ENCODE results near the gene CYB5B. TPM values are rescaled to one million over a fixed set of nuclear protein-coding genes. Genes with fewer than 3 reads are reported as not detected.

Gene CYB5B
- total RNA-seq, 1 donor from 2014 or later: 83.7 TPM

GRCh38 chr16:69490707-69491324, 66.4 kb downstream of the CYB5B start:
- no peak for ATAC-seq

- ATAC-seq: peak; percentile 58
These were observed 70.6 kb downstream of the CYB5B start for GRCh38 chr16:69494991-69495392.

GRCh38 chr16:69495821-69496220, 71.4 kb downstream of the CYB5B start:
- ATAC-seq: no peak

- ATAC-seq: no peak
These were observed 72.0 kb downstream of the CYB5B start for GRCh38 chr16:69496376-69496775.

- no peak for ATAC-seq
These were observed 72.5 kb downstream of the CYB5B start for GRCh38 chr16:69496896-69497295.

GRCh38 chr16:69497876-69498596, 73.6 kb downstream of the CYB5B start:
- ATAC-seq: no peak

GRCh38 chr16:69498926-69499325, 74.5 kb downstream of the CYB5B start:
- ATAC-seq: no peak

- ATAC-seq: no peak
These were observed 75.3 kb downstream of the CYB5B start for GRCh38 chr16:69499541-69500230.

- no peak for ATAC-seq
These were observed 76.1 kb downstream of the CYB5B start for GRCh38 chr16:69500496-69500895.

- no peak for ATAC-seq
These were observed 77.7 kb downstream of the CYB5B start for GRCh38 chr16:69501956-69502745.

- ATAC-seq: peak; percentile 94
These were observed 78.8 kb downstream of the CYB5B start for GRCh38 chr16:69503244-69503643.

GRCh38 chr16:69508033-69508755, 83.8 kb downstream of the CYB5B start:
- no peak for ATAC-seq

- ATAC-seq: no peak
These were observed 84.7 kb downstream of the CYB5B start for GRCh38 chr16:69509125-69509524.

- no peak for ATAC-seq
These were observed 87.2 kb downstream of the CYB5B start for GRCh38 chr16:69511651-69512050.

GRCh38 chr16:69513180-69513966, 89.0 kb downstream of the CYB5B start:
- peak; percentile 89 for ATAC-seq

GRCh38 chr16:69514356-69514755, 89.9 kb downstream of the CYB5B start:
- ATAC-seq: no peak

Other genes starting within 250 kb of the CYB5B start
- 25.2 TPM for gene SNTB2, start 237.5 kb upstream of the CYB5B start, total RNA-seq
- gene VPS4A, start 113.3 kb upstream of the CYB5B start, total RNA-seq: 21.0 TPM
- gene PDF, start 94.0 kb upstream of the CYB5B start, total RNA-seq: 11.3 TPM
- 18.4 TPM for gene COG8, start 85.1 kb upstream of the CYB5B start, total RNA-seq
- gene NIP7, start 84.8 kb upstream of the CYB5B start, total RNA-seq: 29.0 TPM
- gene TMED6, start 72.8 kb upstream of the CYB5B start, total RNA-seq: 0.52 TPM
- 19.7 TPM for gene TERF2, start 38.6 kb upstream of the CYB5B start, total RNA-seq
- gene NFAT5, start 141.3 kb downstream of the CYB5B start, total RNA-seq: 28.3 TPM

All from esophagus mucosa (tissue), 1 donor.